ENCODE data around the gene USP3.

DNA sequence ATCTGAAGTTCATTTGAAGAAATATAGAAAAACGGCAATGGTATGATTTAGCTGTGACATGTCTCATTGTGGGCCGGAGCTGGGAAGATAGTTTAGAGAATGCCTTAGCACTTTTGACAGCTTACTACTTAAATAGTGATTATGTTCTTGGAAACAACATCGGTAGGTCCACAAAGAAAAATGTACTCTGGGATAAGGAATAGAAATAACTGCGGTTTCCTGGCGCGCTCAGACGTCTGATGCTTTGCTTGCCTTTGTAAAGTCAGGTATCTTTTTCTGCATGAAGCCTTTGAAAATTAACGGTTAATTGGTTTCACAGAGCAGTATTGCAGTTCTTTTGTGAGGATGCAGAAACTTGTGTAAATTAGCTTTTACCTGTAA is 1.4 kb downstream of the USP3 start:
- TF ChIP-seq ELF1 (IDR thresholded peaks at IDR 0.05): no peak
- TF ChIP-seq, protein P1, sequence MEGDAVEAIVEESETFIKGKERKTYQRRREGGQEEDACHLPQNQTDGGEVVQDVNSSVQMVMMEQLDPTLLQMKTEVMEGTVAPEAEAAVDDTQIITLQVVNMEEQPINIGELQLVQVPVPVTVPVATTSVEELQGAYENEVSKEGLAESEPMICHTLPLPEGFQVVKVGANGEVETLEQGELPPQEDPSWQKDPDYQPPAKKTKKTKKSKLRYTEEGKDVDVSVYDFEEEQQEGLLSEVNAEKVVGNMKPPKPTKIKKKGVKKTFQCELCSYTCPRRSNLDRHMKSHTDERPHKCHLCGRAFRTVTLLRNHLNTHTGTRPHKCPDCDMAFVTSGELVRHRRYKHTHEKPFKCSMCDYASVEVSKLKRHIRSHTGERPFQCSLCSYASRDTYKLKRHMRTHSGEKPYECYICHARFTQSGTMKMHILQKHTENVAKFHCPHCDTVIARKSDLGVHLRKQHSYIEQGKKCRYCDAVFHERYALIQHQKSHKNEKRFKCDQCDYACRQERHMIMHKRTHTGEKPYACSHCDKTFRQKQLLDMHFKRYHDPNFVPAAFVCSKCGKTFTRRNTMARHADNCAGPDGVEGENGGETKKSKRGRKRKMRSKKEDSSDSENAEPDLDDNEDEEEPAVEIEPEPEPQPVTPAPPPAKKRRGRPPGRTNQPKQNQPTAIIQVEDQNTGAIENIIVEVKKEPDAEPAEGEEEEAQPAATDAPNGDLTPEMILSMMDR (IDR thresholded peaks at IDR 0.05): no peak
- no peak for TF ChIP-seq EP300 (IDR thresholded peaks at IDR 0.05; ENCODE audit: borderline replicate concordance in 1 of 2, low read depth in 1 of 2, low read length in 1 of 2)
- TF ChIP-seq TEAD4 (IDR thresholded peaks at IDR 0.05; ENCODE audit: borderline replicate concordance, insufficient read depth): no peak
- no peak for TF ChIP-seq POLR2AphosphoS5 (IDR thresholded peaks at IDR 0.05; ENCODE audit: low read depth, low read length)
- TF ChIP-seq, protein P2, sequence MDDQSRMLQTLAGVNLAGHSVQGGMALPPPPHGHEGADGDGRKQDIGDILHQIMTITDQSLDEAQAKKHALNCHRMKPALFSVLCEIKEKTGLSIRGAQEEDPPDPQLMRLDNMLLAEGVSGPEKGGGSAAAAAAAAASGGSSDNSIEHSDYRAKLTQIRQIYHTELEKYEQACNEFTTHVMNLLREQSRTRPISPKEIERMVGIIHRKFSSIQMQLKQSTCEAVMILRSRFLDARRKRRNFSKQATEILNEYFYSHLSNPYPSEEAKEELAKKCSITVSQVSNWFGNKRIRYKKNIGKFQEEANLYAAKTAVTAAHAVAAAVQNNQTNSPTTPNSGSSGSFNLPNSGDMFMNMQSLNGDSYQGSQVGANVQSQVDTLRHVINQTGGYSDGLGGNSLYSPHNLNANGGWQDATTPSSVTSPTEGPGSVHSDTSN (IDR thresholded peaks at IDR 0.05): no peak
- TF ChIP-seq FOXM1 (IDR thresholded peaks at IDR 0.05; ENCODE audit: low read depth): no peak
- TF ChIP-seq, protein P3, sequence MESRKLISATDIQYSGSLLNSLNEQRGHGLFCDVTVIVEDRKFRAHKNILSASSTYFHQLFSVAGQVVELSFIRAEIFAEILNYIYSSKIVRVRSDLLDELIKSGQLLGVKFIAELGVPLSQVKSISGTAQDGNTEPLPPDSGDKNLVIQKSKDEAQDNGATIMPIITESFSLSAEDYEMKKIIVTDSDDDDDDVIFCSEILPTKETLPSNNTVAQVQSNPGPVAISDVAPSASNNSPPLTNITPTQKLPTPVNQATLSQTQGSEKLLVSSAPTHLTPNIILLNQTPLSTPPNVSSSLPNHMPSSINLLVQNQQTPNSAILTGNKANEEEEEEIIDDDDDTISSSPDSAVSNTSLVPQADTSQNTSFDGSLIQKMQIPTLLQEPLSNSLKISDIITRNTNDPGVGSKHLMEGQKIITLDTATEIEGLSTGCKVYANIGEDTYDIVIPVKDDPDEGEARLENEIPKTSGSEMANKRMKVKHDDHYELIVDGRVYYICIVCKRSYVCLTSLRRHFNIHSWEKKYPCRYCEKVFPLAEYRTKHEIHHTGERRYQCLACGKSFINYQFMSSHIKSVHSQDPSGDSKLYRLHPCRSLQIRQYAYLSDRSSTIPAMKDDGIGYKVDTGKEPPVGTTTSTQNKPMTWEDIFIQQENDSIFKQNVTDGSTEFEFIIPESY (IDR thresholded peaks at IDR 0.05; ENCODE audit: borderline replicate concordance, low read depth): no peak
- TF ChIP-seq GATA2 (CRISPR knock-in tag; IDR thresholded peaks at IDR 0.05): no peak
- no peak for TF ChIP-seq EZH2phosphoT487 (IDR thresholded peaks at IDR 0.05; ENCODE audit: borderline replicate concordance, low read depth)
- TF ChIP-seq, protein P4, sequence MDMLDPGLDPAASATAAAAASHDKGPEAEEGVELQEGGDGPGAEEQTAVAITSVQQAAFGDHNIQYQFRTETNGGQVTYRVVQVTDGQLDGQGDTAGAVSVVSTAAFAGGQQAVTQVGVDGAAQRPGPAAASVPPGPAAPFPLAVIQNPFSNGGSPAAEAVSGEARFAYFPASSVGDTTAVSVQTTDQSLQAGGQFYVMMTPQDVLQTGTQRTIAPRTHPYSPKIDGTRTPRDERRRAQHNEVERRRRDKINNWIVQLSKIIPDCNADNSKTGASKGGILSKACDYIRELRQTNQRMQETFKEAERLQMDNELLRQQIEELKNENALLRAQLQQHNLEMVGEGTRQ (IDR thresholded peaks at IDR 0.05; ENCODE audit: borderline replicate concordance, low read depth, low read length): no peak
- TF ChIP-seq, protein P5, sequence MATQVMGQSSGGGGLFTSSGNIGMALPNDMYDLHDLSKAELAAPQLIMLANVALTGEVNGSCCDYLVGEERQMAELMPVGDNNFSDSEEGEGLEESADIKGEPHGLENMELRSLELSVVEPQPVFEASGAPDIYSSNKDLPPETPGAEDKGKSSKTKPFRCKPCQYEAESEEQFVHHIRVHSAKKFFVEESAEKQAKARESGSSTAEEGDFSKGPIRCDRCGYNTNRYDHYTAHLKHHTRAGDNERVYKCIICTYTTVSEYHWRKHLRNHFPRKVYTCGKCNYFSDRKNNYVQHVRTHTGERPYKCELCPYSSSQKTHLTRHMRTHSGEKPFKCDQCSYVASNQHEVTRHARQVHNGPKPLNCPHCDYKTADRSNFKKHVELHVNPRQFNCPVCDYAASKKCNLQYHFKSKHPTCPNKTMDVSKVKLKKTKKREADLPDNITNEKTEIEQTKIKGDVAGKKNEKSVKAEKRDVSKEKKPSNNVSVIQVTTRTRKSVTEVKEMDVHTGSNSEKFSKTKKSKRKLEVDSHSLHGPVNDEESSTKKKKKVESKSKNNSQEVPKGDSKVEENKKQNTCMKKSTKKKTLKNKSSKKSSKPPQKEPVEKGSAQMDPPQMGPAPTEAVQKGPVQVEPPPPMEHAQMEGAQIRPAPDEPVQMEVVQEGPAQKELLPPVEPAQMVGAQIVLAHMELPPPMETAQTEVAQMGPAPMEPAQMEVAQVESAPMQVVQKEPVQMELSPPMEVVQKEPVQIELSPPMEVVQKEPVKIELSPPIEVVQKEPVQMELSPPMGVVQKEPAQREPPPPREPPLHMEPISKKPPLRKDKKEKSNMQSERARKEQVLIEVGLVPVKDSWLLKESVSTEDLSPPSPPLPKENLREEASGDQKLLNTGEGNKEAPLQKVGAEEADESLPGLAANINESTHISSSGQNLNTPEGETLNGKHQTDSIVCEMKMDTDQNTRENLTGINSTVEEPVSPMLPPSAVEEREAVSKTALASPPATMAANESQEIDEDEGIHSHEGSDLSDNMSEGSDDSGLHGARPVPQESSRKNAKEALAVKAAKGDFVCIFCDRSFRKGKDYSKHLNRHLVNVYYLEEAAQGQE (IDR thresholded peaks at IDR 0.05; ENCODE audit: low read depth, low read length): no peak

Measured in SK-N-SH (cell line).